GM12878 (cell line): ENCODE results near the gene TBC1D24. TPM values are rescaled to one million over a fixed set of nuclear protein-coding genes. Genes with fewer than 3 reads are reported as not detected.

Experiments used
- ATAC-seq: fragments of 200-7000 bp; cut with Tn5 transposase; 3 replicates; pipeline ENCODE4 v1.9.1; 2020; ENCODE audit warnings: mild to moderate bottlenecking, moderate library complexity
- BruUV-seq: library from RNA; stranded (reverse); fragments of 400-500 nt; replicated peaks from 2 replicates; lab custom pipeline; 2021; lab: Mats Ljungman, UMichigan
- CTCF ChIA-PET: fragments of 300-600 bp; sonication (Branson Sonifier 250); formaldehyde crosslinking; extraction: SDS; loops from one replicate; lab custom pipeline; 2021; ENCODE audit warnings: inconsistent platforms; lab: Yijun Ruan, JAX
- POLR2A ChIA-PET: fragments of 350-600 bp; formaldehyde crosslinking; extraction: SDS; loops from one replicate; lab custom pipeline; 2021; ENCODE audit warnings: inconsistent platforms; lab: Charles Lee
- RAD21 ChIA-PET: fragments of 300-600 bp; sonication (Branson Sonifier 250); formaldehyde crosslinking; loops from one replicate; lab custom pipeline; 2023; ENCODE audit warnings: antibody characterized with exemption; ENCODE audit not compliant: unreplicated experiment; lab: Charles Lee
- SMC1A ChIA-PET: fragments of 300-600 bp; sonication (Branson Sonifier 250); formaldehyde crosslinking; loops from one replicate; lab custom pipeline; 2023; ENCODE audit not compliant: unreplicated experiment, uncharacterized antibody; lab: Charles Lee
- DNase-seq: peaks from one replicate; pipeline ENCODE4 v3.0.0-alpha.2; 2011; ENCODE audit warnings: low read depth, low spot score
- FAIRE-seq: peaks from 3 replicates; lab custom pipeline; 2011; peaks lifted over from hg19 to GRCh38; lab: Jason Lieb, UNC
- H2AFZ ChIP-seq: 2 replicates; pipeline ENCODE4 v1.6.0; 2011; ENCODE audit warnings: low read depth, low read length, control low read depth; ENCODE audit not compliant: control insufficient read depth
- H3K27ac ChIP-seq: 2 replicates; pipeline ENCODE4 v1.5.1; 2011; ENCODE audit warnings: control low read depth; ENCODE audit not compliant: control insufficient read depth, insufficient read depth
- H3K27me3 ChIP-seq, 2 experiments: replicated peaks in 1 of 2; 2 replicates each; pipeline versions ENCODE4 v1.6.0 to v1.6.1; 2011; ENCODE audit warnings: low read length in 1 of 2; ENCODE audit not compliant: control insufficient read depth in 2 of 2, insufficient read depth in 2 of 2
- H3K36me3 ChIP-seq, 2 experiments: 2 replicates each; pipeline ENCODE4 v1.5.1; 2011; ENCODE audit warnings: low read length in 1 of 2; ENCODE audit not compliant: control insufficient read depth in 2 of 2, insufficient read depth in 2 of 2
- H3K4me1 ChIP-seq: 2 replicates; pipeline ENCODE4 v1.6.1; 2011; ENCODE audit warnings: mild to moderate bottlenecking, low read length, moderate library complexity, mixed read lengths; ENCODE audit not compliant: control insufficient read depth, insufficient read depth
- H3K4me2 ChIP-seq: 2 replicates; pipeline ENCODE4 v1.6.0; 2011; ENCODE audit warnings: control low read depth; ENCODE audit not compliant: control insufficient read depth, insufficient read depth
- H3K4me3 ChIP-seq: fragments of 200-600 bp; sonication (generic); 2 replicates; pipeline ENCODE4 v1.5.1; 2016
- H3K79me2 ChIP-seq: 2 replicates; pipeline ENCODE4 v1.6.0; 2011; ENCODE audit warnings: low read length; ENCODE audit not compliant: control insufficient read depth, insufficient read depth
- H3K9ac ChIP-seq: 2 replicates; pipeline ENCODE4 v1.8.0; 2011; ENCODE audit warnings: low read length, control low read depth, mixed read lengths; ENCODE audit not compliant: control insufficient read depth, insufficient read depth
- H3K9me3 ChIP-seq: replicated peaks from 3 replicates; pipeline ENCODE4 v1.5.1; 2011; ENCODE audit warnings: mild to moderate bottlenecking, low read length; ENCODE audit not compliant: control insufficient read depth, insufficient read depth
- H4K20me1 ChIP-seq: 2 replicates; pipeline ENCODE4 v1.6.0; 2011; ENCODE audit not compliant: control insufficient read depth, insufficient read depth
- ASH2L ChIP-seq: fragments of 300-600, 200-600 bp; sonication (generic); IDR thresholded peaks from 2 replicates; pipeline ENCODE4 v1.6.1; 2017; ENCODE audit warnings: low read depth, mild to moderate bottlenecking, borderline replicate concordance
- MLLT1 ChIP-seq: fragments of 450-650 bp; IDR thresholded peaks from 2 replicates; pipeline ENCODE4 v1.6.1; 2016; ENCODE audit warnings: mild to moderate bottlenecking
- WGBS: methylation state at CpG from one replicate; pipeline ENCODE4 v1.1.6; 2016; ENCODE audit warnings: low lambda C conversion rate; ENCODE audit not compliant: insufficient replicate concordance, insufficient coverage; ENCODE audit errors: missing lambda C conversion rate; 5-methylcytosine and 5-hydroxymethylcytosine counted together
- in situ Hi-C: fragments of 300-500 bp; cut with MboI; formaldehyde crosslinking; loops from 9 replicates; pipeline ENCODE4 v1.14.3; 2018; ENCODE audit warnings: mixed read lengths
- intact Hi-C: fragments of 100-400 bp; cut with micrococcal nuclease; formaldehyde crosslinking; loops from one replicate; pipeline ENCODE4 v1.14.2; 2022; ENCODE audit not compliant: unreplicated experiment
- polyA plus RNA-seq, 11 experiments: library from polyadenylated mRNA; depleted of rRNA in 4 of 11; unstranded in 6 of 11; stranded (reverse) in 5 of 11; fragments of >200 nt; fragmentation: Nextera tagmentation in 4 of 11; fragmentation: Illumina TruSeq in 1 of 11; extraction: Ambion mirVana in 4 of 11; extraction: Trizol in 1 of 11; gene quantifications; 1 replicate in 1 of 11; 2 replicates in 10 of 11; pipeline versions ENCODE4 v1.2.1 to v1.2.3, GENCODE V29; 2011 to 2016; ENCODE audit warnings: inconsistent platforms in 2 of 11, missing spikeins in 2 of 11, low read depth in 1 of 11
- total RNA-seq, 4 experiments: library from RNA; depleted of rRNA in 3 of 4; stranded (reverse); fragments of >200 nt in 3 of 4; fragmentation: Illumina TruSeq in 1 of 4; extraction: Trizol in 1 of 4; gene quantifications; 2 replicates each; pipeline versions ENCODE4 v1.2.1 to v1.2.3, GENCODE V29; 2013 to 2021
- TF ChIP-seq, protein P1 (sequence below): IDR thresholded peaks from 2 replicates; pipeline ENCODE4 v1.6.1; 2011; ENCODE audit warnings: borderline replicate concordance, low read depth, mild to moderate bottlenecking, moderate library complexity, mixed read lengths, low read length; ENCODE audit not compliant: insufficient read depth; ENCODE audit errors: extremely low read length

Gene TBC1D24
- total and polyA plus RNA-seq, 10 of the 15 experiments (the other 5 are each of a cell fraction or from before 2014, with no cell fraction given), result 1.1 to 9.6 (median 4.5) TPM

DNA sequence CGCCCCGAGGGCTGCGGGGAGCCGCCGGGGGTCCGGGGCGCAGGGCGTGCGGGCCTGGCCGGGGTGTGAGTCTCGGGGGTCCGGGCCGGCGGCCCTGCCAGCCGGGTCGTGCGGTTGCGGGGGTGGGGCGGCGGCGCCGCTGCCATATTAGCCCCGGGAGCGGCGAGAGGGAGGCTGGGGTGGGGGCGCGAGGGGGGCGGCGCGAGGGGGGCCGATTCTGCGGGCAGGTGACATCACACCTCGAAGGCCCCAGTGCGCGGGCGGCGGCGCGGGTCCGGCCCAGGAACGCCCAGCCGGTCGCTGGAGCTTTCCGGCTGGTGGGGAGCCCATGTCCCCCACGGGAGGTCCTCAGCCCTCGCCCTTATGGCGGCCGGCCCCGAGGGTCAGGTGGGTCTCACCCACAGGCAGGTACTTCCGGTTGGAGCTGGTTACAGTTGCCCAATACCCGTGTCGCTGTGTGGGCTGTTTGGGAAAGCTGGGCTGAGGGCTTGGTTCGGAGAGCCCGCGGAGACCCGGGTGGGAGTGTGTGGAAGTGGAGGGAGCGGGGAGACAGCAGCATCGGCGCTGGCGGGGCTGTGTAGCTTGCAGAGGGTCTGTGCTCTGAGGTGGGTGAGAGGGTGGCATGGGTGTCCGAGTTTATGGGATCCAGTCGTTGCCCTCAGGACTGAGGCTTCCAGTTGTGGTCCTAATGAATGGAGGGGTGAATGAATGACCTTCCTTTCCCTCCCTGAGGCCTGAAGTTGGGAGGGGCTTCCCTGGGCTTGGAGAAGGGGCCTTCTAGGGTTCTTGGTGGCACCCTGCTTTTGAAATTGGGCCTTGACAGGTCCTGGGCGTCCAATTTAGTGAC, 39.6 kb downstream of the TBC1D24 start:
- no peak overlapping the region for H2AFZ ChIP-seq
- WGBS, result under 1% methylated on average over 26 of the region's 63 CpGs
- peak overlapping the region; percentile 84 for H3K27ac ChIP-seq
- RAD21 ChIA-PET, result interaction anchor here (0.6 kb wide), 1 partner anchor 46 kb away, joined by 3 read pairs; no protein-coding TSS in a partner anchor
- FAIRE-seq (no peak), DNase-seq (no peak), ATAC-seq (peak; percentile 9)
- H3K4me3 ChIP-seq, result peak overlapping the region; percentile 75
- BruUV-seq, result TSS peak; percentile 65
- peaks cover 6 to 13% of the 10 kb centered on the region in 2 experiments; a peak in 3 of 4 replicates for H3K36me3 ChIP-seq
- H3K4me1 ChIP-seq, result peaks cover 24% of the 10 kb centered on the region
- SMC1A ChIA-PET, result no interaction called here
- peaks cover 56% of the 10 kb centered on the region for H3K79me2 ChIP-seq
- CTCF ChIA-PET, result no interaction called here
- POLR2A ChIA-PET, result interaction anchor here (0.5 to 2.4 kb wide), 6 partner anchors 7 to 359 kb away, joined by 3 to 8 read pairs (median 4); partner anchors contain the start of genes CCNF, PDPK1 and TRAF7
- H3K27me3 ChIP-seq, result no peaks in the 10 kb centered on the region
- intact Hi-C loops (no loop called here), in situ Hi-C loops (no loop called here)
- peak overlapping the region; percentile 93 for H3K9ac ChIP-seq
- H3K9me3 ChIP-seq, result no peaks in the 10 kb centered on the region
- H4K20me1 ChIP-seq, result peaks cover 6% of the 10 kb centered on the region; the same call in 1 of the 2 replicates
- TF ChIP-seq ASH2L (no peak), MLLT1 (0 out of 2 replicates have a peak, but pooled peaks have one; percentile 39)
- TF ChIP-seq, protein P1, sequence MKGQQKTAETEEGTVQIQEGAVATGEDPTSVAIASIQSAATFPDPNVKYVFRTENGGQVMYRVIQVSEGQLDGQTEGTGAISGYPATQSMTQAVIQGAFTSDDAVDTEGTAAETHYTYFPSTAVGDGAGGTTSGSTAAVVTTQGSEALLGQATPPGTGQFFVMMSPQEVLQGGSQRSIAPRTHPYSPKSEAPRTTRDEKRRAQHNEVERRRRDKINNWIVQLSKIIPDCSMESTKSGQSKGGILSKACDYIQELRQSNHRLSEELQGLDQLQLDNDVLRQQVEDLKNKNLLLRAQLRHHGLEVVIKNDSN, result peak; percentile 33
- TF ChIP-seq, all 136 proteins: peak for 2
- H3K4me2 ChIP-seq, result peak overlapping the region; percentile 64
